Astrocyte of the spinal cord (primary cell): ENCODE results near the gene ARVCF.
A peak's percentile ranks its signal among the peaks of the same experiment; 100 is the strongest.

ENCODE experiments used
- DNase-seq: peaks from one replicate; pipeline ENCODE4 v3.0.0; 2011; ENCODE audit warnings: low read depth, low spot score
- H3K4me3 ChIP-seq: 2 replicates; pipeline ENCODE4 v1.5.1; 2011; ENCODE audit warnings: low read depth, mild to moderate bottlenecking, low read length, moderate library complexity
- in situ Hi-C: cut with HindIII; loops from 2 replicates; pipeline ENCODE4 v1.10.0; 2017; ENCODE audit warnings: low sequenced_read_pairs
- TF ChIP-seq, protein P1 (sequence below): IDR thresholded peaks from 2 replicates; pipeline ENCODE4 v1.5.1; 2012; ENCODE audit warnings: low read depth, mild to moderate bottlenecking, low read length, inconsistent platforms

The ARVCF gene

DNA sequence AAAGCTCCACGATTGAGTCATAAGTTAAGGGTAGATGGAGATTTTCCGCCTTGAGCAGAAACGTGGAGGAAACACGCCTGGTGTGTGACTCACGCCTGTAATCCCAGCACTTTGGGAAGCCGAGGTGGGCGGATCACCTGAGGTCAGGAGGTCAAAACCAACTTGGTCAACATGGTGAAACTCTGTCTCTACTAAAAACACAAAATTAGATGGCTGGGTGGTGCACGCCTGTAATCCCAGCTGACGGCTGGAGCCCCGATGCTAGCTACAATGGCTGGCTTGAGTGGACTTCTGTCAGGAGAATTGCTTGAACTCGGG lies 46.1 kb upstream of the ARVCF start:
- DNase-seq, result peak; percentile 62
- H3K4me3 ChIP-seq, result no peak overlapping the region
- TF ChIP-seq, protein P1, sequence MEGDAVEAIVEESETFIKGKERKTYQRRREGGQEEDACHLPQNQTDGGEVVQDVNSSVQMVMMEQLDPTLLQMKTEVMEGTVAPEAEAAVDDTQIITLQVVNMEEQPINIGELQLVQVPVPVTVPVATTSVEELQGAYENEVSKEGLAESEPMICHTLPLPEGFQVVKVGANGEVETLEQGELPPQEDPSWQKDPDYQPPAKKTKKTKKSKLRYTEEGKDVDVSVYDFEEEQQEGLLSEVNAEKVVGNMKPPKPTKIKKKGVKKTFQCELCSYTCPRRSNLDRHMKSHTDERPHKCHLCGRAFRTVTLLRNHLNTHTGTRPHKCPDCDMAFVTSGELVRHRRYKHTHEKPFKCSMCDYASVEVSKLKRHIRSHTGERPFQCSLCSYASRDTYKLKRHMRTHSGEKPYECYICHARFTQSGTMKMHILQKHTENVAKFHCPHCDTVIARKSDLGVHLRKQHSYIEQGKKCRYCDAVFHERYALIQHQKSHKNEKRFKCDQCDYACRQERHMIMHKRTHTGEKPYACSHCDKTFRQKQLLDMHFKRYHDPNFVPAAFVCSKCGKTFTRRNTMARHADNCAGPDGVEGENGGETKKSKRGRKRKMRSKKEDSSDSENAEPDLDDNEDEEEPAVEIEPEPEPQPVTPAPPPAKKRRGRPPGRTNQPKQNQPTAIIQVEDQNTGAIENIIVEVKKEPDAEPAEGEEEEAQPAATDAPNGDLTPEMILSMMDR, result no peak
- in situ Hi-C loops, result no loop called here

DNA sequence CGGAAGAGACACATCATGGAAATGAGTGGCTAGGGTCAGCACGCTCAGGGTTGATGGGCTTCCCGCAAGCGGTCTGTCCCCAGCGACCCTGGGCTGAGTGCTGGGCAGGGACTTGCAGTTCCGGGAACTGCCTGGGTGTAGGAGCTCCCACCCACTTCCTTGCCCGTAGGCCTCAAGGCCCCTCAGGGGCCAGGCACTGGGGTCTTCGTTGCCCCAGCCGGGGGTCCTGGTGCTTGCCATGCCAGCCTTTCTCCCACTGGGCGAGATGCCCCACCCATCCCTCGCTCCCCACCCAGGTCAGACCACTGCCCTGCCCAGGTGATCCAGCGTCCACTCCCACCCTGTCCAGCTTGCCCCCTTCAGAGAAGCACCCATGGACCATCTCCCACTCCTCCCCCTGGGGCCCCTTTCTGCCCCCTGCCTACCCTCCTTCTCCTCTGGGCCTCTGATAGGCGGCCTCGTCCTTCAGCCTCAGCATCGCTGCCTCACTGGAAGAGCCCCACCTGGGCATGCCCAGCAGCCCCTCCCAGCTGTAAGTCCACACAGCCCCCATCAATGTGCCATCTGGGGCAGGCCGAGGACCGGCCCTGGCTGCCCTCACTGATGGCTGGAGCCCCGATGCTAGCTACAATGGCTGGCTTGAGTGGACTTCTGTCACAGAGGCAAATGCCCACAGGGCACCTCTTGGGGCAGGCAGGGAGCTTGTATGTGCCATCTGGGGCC lies 45.6 kb upstream of the ARVCF start:
- H3K4me3 ChIP-seq, result no peak overlapping the region
- in situ Hi-C loops, result no loop called here
- DNase-seq, result no peak
- TF ChIP-seq, protein P1, result no peak

DNA sequence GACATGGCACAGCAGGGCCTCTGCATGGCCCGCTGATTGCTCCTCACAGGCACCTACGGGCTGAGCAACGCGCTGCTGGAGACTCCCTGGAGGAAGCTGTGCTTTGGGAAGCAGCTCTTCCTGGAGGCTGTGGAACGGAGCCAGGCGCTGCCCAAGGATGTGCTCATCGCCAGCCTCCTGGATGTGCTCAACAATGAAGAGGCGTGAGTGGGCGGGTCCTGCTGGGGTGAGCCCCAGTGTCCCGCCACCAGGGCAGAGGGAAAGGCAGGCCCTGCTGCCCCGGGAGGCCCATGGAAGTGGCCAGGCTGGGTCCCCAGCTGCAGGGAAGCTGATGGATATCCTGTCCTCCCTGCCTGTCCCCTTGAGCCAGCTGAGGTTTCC lies 44.8 kb upstream of the ARVCF start:
- in situ Hi-C loops, result no loop called here
- H3K4me3 ChIP-seq, result no peak overlapping the region
- TF ChIP-seq, protein P1, result no peak

GRCh38 chr22:20060700-20061480 lies 44.3 kb upstream of the ARVCF start:
- H3K4me3 ChIP-seq, result no peak overlapping the region
- TF ChIP-seq, protein P1, result no peak
- in situ Hi-C loops, result no loop called here
- DNase-seq, result no peak

More for the DNA sequence above, 44.8 kb upstream of the ARVCF start:
- no peak for DNase-seq

DNA sequence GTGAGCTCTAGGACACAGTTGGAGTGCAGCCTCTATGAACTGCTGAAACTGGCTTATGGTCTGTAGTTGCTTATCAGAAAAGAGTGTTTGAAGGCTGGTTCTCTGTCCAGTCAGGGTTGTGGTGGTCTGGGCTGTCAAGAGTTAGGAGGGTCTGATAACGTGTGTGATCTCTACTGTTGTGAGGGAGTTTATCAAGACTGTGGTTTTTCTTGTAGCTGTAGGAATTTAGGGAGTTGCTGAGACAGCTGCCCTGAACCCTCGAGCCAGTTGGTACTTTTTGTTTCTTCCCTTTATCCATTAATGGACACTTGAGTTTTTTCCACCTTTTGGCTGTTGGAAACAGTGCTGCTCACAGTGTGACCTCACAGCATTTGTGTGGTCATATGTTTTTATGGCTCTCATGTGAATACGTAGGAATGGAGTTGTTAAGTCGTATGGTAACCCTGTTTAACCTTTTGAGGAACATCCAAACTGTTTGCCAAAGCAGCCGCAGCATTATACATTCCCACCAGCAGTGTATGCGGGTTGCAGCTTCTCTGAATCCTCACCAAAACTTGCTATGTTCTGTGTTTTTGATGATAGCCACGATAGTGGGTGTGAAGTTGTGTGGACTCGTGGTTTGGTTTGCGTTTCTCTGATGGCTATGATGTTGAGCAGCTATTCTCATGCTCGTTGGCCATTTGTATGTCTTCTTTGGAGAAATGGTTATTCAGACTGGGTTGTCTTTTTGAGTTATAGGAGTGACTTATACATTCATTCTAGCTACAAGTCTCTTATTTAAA lies 42.6 kb upstream of the ARVCF start:
- no peak overlapping the region for H3K4me3 ChIP-seq
- TF ChIP-seq, protein P1, result no peak
- DNase-seq, result no peak
- in situ Hi-C loops, result no loop called here

DNA sequence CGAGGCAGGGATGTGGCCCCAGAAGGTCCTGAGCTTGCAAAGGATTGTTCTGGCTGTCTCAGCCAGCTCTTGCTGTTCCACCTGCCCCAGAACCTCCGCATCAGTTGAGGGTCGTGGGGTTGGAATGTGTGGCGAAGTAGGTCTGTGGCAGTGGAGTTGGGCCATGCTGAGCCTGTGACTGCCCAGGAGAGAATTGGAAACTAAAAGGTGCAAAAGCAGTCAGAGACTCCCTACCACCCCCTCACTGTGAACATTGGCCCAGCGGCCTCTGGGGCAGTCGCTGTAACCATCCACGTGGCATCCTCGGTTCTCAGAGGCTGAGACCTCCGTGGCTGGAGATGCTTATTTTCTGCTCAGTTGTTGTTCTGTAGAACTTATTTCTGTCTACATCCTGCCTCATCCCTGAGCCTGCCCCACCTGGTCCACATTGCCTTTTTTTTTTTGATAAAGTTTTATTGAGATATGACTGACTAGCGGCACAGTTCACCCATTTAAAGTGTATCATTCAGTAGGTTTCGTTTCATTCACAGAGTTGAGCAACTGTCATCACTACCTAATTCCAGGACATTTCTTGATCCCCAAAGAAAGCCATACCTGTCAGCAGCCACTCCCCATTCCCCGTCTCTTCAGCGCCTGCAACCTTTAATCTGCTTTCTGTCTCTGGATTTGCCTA lies 41.1 kb upstream of the ARVCF start:
- H3K4me3 ChIP-seq, result no peak overlapping the region
- TF ChIP-seq, protein P1, result no peak
- DNase-seq, result no peak
- in situ Hi-C loops, result no loop called here
